H1 (cell line): ENCODE measurements around the gene POLR2C. TPM values are rescaled to one million over a fixed set of nuclear protein-coding genes. Genes with fewer than 3 reads are reported as not detected.

ENCODE experiments used
- CTCF ChIA-PET: fragments of 300-600 bp; sonication (Branson Sonifier 250); formaldehyde crosslinking; loops from one replicate; lab custom pipeline; 2021; ENCODE audit not compliant: partially characterized antibody; lab: Charles Lee
- POLR2A ChIA-PET: fragments of 300-600 bp; sonication (Branson Sonifier 250); formaldehyde crosslinking; loops from one replicate; lab custom pipeline; 2021; ENCODE audit warnings: inconsistent platforms; ENCODE audit not compliant: partially characterized antibody; lab: Charles Lee
- DNase-seq, 2 experiments: peaks; one replicate each; pipeline versions ENCODE4 v3.0.0 to v3.0.0-alpha.2; 2010 to 2022; ENCODE audit warnings: low spot score in 2 of 2, low read depth in 1 of 2, mixed read lengths in 1 of 2
- FAIRE-seq: peaks from 2 replicates; lab custom pipeline; 2011; peaks lifted over from hg19 to GRCh38; lab: Jason Lieb, UNC
- H2AFZ ChIP-seq: 2 replicates; pipeline ENCODE4 v1.8.1; 2012; ENCODE audit warnings: low read length, inconsistent platforms
- H2AK5ac ChIP-seq: 2 replicates; pipeline ENCODE4 v1.6.1; 2013; ENCODE audit warnings: low read depth, low read length
- H2BK120ac ChIP-seq: replicated peaks from 2 replicates; pipeline ENCODE3; 2013; ENCODE audit warnings: low read depth, low read length, inconsistent platforms
- H2BK12ac ChIP-seq: 2 replicates; pipeline ENCODE4 v1.6.1; 2013; ENCODE audit warnings: low read depth, low read length
- H2BK15ac ChIP-seq: 2 replicates; pipeline ENCODE4 v1.6.1; 2013; ENCODE audit warnings: low read length
- H2BK20ac ChIP-seq: 2 replicates; pipeline ENCODE4 v1.6.1; 2013; ENCODE audit warnings: low read length
- H2BK5ac ChIP-seq: 2 replicates; pipeline ENCODE4 v1.6.1; 2013; ENCODE audit warnings: low read depth, low read length
- H3K14ac ChIP-seq: 2 replicates; pipeline ENCODE4 v1.6.1; 2013; ENCODE audit warnings: inconsistent platforms; ENCODE audit not compliant: insufficient read length
- H3K18ac ChIP-seq: 2 replicates; pipeline ENCODE4 v1.6.1; 2013; ENCODE audit warnings: low read length; ENCODE audit errors: extremely low read depth
- H3K23ac ChIP-seq: 2 replicates; pipeline ENCODE4 v1.6.1; 2013; ENCODE audit warnings: inconsistent platforms; ENCODE audit not compliant: insufficient read length
- H3K23me2 ChIP-seq: 2 replicates; pipeline ENCODE4 v1.6.1; 2013; ENCODE audit warnings: low read depth, low read length
- H3K27ac ChIP-seq: 2 replicates; pipeline ENCODE4 v1.6.1; 2011; ENCODE audit warnings: low read depth, low read length, inconsistent platforms
- H3K27me3 ChIP-seq, 4 experiments: replicated peaks in 1 of 4; 1 replicate in 1 of 4; 2 replicates in 3 of 4; pipeline versions ENCODE4 v1.6.1 to v1.8.1; 2011 to 2013; ENCODE audit warnings: low read length in 3 of 4, mild to moderate bottlenecking in 3 of 4, inconsistent platforms in 2 of 4, mixed read lengths in 2 of 4, moderate library complexity in 1 of 4; ENCODE audit not compliant: control insufficient read depth in 3 of 4, insufficient read depth in 3 of 4; ENCODE audit errors: extremely low read depth in 1 of 4
- H3K36me3 ChIP-seq, 4 experiments: 2 replicates each; pipeline versions ENCODE4 v1.6.1 to v1.8.1; 2011 to 2013; ENCODE audit warnings: mild to moderate bottlenecking in 4 of 4, low read length in 3 of 4, moderate library complexity in 2 of 4, control low read depth in 1 of 4, inconsistent platforms in 1 of 4; ENCODE audit not compliant: insufficient read depth in 4 of 4, control insufficient read depth in 2 of 4
- H3K4ac ChIP-seq: replicated peaks from 2 replicates; pipeline ENCODE3; 2013; ENCODE audit warnings: low read length, low read depth, mixed read lengths, inconsistent platforms; ENCODE audit not compliant: insufficient read length
- H3K4me1 ChIP-seq, 4 experiments: replicated peaks in 1 of 4; 1 replicate in 1 of 4; 2 replicates in 3 of 4; pipeline versions ENCODE4 v1.6.1 to v1.8.1; 2011 to 2013; ENCODE audit warnings: low read length in 3 of 4, inconsistent platforms in 2 of 4, mixed read lengths in 1 of 4; ENCODE audit not compliant: insufficient read depth in 4 of 4, control insufficient read depth in 3 of 4
- H3K4me2 ChIP-seq, 2 experiments: 2 replicates each; pipeline versions ENCODE4 v1.6.1 to v1.8.1; 2011 to 2013; ENCODE audit warnings: low read depth in 2 of 2, low read length in 2 of 2, control low read depth in 1 of 2, inconsistent platforms in 1 of 2, mild to moderate bottlenecking in 1 of 2; ENCODE audit not compliant: insufficient read depth in 1 of 2
- H3K4me3 ChIP-seq, 4 experiments: fragments of 200-600, 300-600 bp in 1 of 4; sonication (generic), shearing (Covaris generic), sonication (Bioruptor Twin) in 1 of 4; 2 replicates each; pipeline versions ENCODE4 v1.5.1 to v1.8.1; 2011 to 2016; ENCODE audit warnings: low read length in 4 of 4, low read depth in 3 of 4, control low read depth in 2 of 4, inconsistent platforms in 2 of 4, mild to moderate bottlenecking in 2 of 4, mixed read lengths in 1 of 4, moderate library complexity in 1 of 4; ENCODE audit not compliant: insufficient read depth in 2 of 4; ENCODE audit errors: extremely low read depth in 1 of 4
- H3K56ac ChIP-seq: replicated peaks from 2 replicates; pipeline ENCODE3; 2013; ENCODE audit warnings: low read depth, mild to moderate bottlenecking, mixed read lengths, low read length, inconsistent platforms; ENCODE audit not compliant: insufficient read length
- H3K79me1 ChIP-seq: 2 replicates; pipeline ENCODE4 v1.6.1; 2013; ENCODE audit warnings: low read depth, low read length, control low read depth
- H3K79me2 ChIP-seq, 2 experiments: 2 replicates each; pipeline versions ENCODE4 v1.6.1 to v1.8.1; 2012 to 2013; ENCODE audit warnings: low read length in 2 of 2, mild to moderate bottlenecking in 2 of 2, inconsistent platforms in 1 of 2; ENCODE audit not compliant: insufficient read depth in 2 of 2, control insufficient read depth in 1 of 2
- H3K9ac ChIP-seq, 4 experiments: replicated peaks in 1 of 4; 1 replicate in 1 of 4; 2 replicates in 3 of 4; pipeline versions ENCODE4 v1.6.1 to v1.8.1; 2011 to 2013; ENCODE audit warnings: low read depth in 3 of 4, low read length in 3 of 4, control low read depth in 2 of 4, mild to moderate bottlenecking in 2 of 4, moderate library complexity in 2 of 4, inconsistent platforms in 1 of 4; ENCODE audit errors: extremely low read depth in 1 of 4
- H3K9me3 ChIP-seq, 2 experiments: 2 replicates each; pipeline versions ENCODE4 v1.6.1 to v1.8.1; 2012 to 2013; ENCODE audit warnings: mild to moderate bottlenecking in 2 of 2, moderate library complexity in 2 of 2, control low read depth in 1 of 2, inconsistent platforms in 1 of 2, low read depth in 1 of 2, low read length in 1 of 2, mixed read lengths in 1 of 2; ENCODE audit not compliant: insufficient read depth in 2 of 2
- H4K20me1 ChIP-seq, 2 experiments: replicated peaks in 1 of 2; 2 replicates each; pipeline versions ENCODE3 to v1.8.1; 2011 to 2013; ENCODE audit warnings: inconsistent platforms in 2 of 2, low read length in 2 of 2, mild to moderate bottlenecking in 1 of 2; ENCODE audit not compliant: insufficient read depth in 2 of 2, control insufficient read depth in 1 of 2
- H4K5ac ChIP-seq: 2 replicates; pipeline ENCODE4 v1.6.1; 2013; ENCODE audit warnings: low read length, low read depth, mixed read lengths, inconsistent platforms; ENCODE audit not compliant: insufficient read length
- H4K8ac ChIP-seq: 2 replicates; pipeline ENCODE4 v1.8.0; 2013; ENCODE audit warnings: mild to moderate bottlenecking, moderate library complexity, low read length, inconsistent platforms; ENCODE audit not compliant: insufficient read depth; ENCODE audit errors: extremely low read depth
- H4K91ac ChIP-seq: replicated peaks from 2 replicates; pipeline ENCODE3; 2013; ENCODE audit warnings: low read length, mixed read lengths, inconsistent platforms; ENCODE audit not compliant: insufficient read length
- CBX8 ChIP-seq: fragments of 300-800, 300-1000 bp; sonication (generic); IDR thresholded peaks from 2 replicates; pipeline ENCODE4 v1.7.1; 2016; ENCODE audit warnings: low read depth, low read length, borderline replicate concordance
- CEBPB ChIP-seq: IDR thresholded peaks from 2 replicates; pipeline ENCODE4 v1.6.1; 2012; ENCODE audit warnings: low read depth, low read length
- CHD1 ChIP-seq: IDR thresholded peaks from 2 replicates; pipeline ENCODE4 v1.6.1; 2012; ENCODE audit warnings: low read depth, low read length, improper control_type of control experiment
- CHD2 ChIP-seq: IDR thresholded peaks from 2 replicates; pipeline ENCODE4 v1.6.1; 2012; ENCODE audit warnings: low read length, improper control_type of control experiment
- EGR1 ChIP-seq: IDR thresholded peaks from 2 replicates; pipeline ENCODE4 v1.6.1; 2011; ENCODE audit warnings: low read depth, low read length, borderline replicate concordance
- EZH2 ChIP-seq: fragments of 200-600 bp; sonication (generic); IDR thresholded peaks from 2 replicates; pipeline ENCODE4 v1.7.1; 2012; ENCODE audit warnings: low read depth, mild to moderate bottlenecking, moderate library complexity, low read length, inconsistent platforms; ENCODE audit not compliant: severe bottlenecking
- GABPA ChIP-seq: IDR thresholded peaks from 2 replicates; pipeline ENCODE4 v1.6.1; 2011; ENCODE audit warnings: mild to moderate bottlenecking, low read length, moderate library complexity, borderline replicate concordance; ENCODE audit not compliant: insufficient read depth
- KDM4A ChIP-seq: IDR thresholded peaks from one replicate; pipeline ENCODE4 v1.7.1; 2012; ENCODE audit warnings: low read depth, mild to moderate bottlenecking, moderate library complexity, low read length, inconsistent platforms; ENCODE audit not compliant: severe bottlenecking
- POLR2AphosphoS5 ChIP-seq: IDR thresholded peaks from 2 replicates; pipeline ENCODE4 v1.6.1; 2011; ENCODE audit warnings: low read depth, low read length
- SAP30 ChIP-seq: fragments of 300-600 bp; sonication (generic); IDR thresholded peaks from 2 replicates; pipeline ENCODE4 v1.7.1; 2012; ENCODE audit warnings: low read length, moderate library complexity, mild to moderate bottlenecking, inconsistent platforms; ENCODE audit not compliant: insufficient read depth, insufficient replicate concordance
- WGBS, 2 experiments: shearing (Covaris generic) in 1 of 2; methylation state at CpG; one replicate each; pipeline versions ENCODE4 v1.1.6 to v1.1.7; 2013 to 2015; ENCODE audit warnings: low lambda C conversion rate in 2 of 2, mixed read lengths in 2 of 2, inconsistent platforms in 1 of 2, low coverage in 1 of 2, missing lambda C conversion rate in 1 of 2; ENCODE audit not compliant: insufficient replicate concordance in 2 of 2, insufficient coverage in 1 of 2, insufficient read length in 1 of 2; ENCODE audit errors: extremely low coverage in 1 of 2, missing lambda C conversion rate in 1 of 2; 5-methylcytosine and 5-hydroxymethylcytosine counted together
- polyA plus RNA-seq, 7 experiments: library from polyadenylated mRNA; depleted of rRNA in 3 of 7; stranded (reverse) in 5 of 7; unstranded in 2 of 7; fragments of >200 nt in 5 of 7; fragments of 200-250 nt in 2 of 7; gene quantifications; 1 replicate in 5 of 7; 2 replicates in 1 of 7; 4 replicates in 1 of 7; pipeline versions ENCODE4 v1.2.1 to v1.2.3, GENCODE V29; 2011 to 2013; ENCODE audit warnings: missing spikeins in 2 of 7, mixed read lengths in 2 of 7
- total RNA-seq: library from RNA; stranded (reverse); fragmentation: NEBNext Ultra II Directional; extraction: Animal tissue kit (Norgen Biotek cat#: 25700); gene quantifications from 2 replicates; pipeline ENCODE4 v1.2.1, GENCODE V29; 2021
- TF ChIP-seq, protein P1 (sequence below): IDR thresholded peaks from 2 replicates; pipeline ENCODE4 v1.6.1; 2012; ENCODE audit warnings: low read length, inconsistent platforms

Gene POLR2C
- total and polyA plus RNA-seq, 2 of the 8 experiments (the other 6 are each of a cell fraction or from before 2014, with no cell fraction given) = 72.5 to 132 TPM

GRCh38 chr16:57469046-57469445 lies 6.6 kb downstream of the POLR2C start:
- TF ChIP-seq CHD1 (no peak), CEBPB (no peak), KDM4A (no peak), GABPA (no peak), CBX8 (no peak), EZH2 (no peak), CHD2 (no peak), SAP30 (no peak), POLR2AphosphoS5 (no peak), EGR1 (no peak)
- TF ChIP-seq, protein P1, sequence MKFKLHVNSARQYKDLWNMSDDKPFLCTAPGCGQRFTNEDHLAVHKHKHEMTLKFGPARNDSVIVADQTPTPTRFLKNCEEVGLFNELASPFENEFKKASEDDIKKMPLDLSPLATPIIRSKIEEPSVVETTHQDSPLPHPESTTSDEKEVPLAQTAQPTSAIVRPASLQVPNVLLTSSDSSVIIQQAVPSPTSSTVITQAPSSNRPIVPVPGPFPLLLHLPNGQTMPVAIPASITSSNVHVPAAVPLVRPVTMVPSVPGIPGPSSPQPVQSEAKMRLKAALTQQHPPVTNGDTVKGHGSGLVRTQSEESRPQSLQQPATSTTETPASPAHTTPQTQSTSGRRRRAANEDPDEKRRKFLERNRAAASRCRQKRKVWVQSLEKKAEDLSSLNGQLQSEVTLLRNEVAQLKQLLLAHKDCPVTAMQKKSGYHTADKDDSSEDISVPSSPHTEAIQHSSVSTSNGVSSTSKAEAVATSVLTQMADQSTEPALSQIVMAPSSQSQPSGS = no peak
- 84% methylated on average over 11 of the region's 11 CpGs; no CpG with 5 or more reads in 1 of the 2 experiments for WGBS, 2 experiments
- Histone ChIP-seq H3K23me2 (no peaks in the 10 kb centered on the region), H2BK20ac (no peak overlapping the region), H3K9me3 (no peaks in the 10 kb centered on the region), H3K4me3 (no peak overlapping the region), H2BK12ac (no peak overlapping the region), H3K79me1 (peaks cover 5% of the 10 kb centered on the region; the same call in 1 of the 2 replicates), H3K9ac (no peak overlapping the region), H2AFZ (no peak overlapping the region), H4K8ac (no peak overlapping the region), H2BK15ac (no peak overlapping the region), H3K4me1 (peaks cover 5 to 24% (median 18%) of the 10 kb centered on the region in 4 experiments), H3K36me3 (peaks cover 17 to 69% (median 51%) of the 10 kb centered on the region in 4 experiments), H3K18ac (no peak overlapping the region), H2BK120ac (no peak overlapping the region), H3K23ac (no peak overlapping the region), H4K91ac (no peak overlapping the region), H3K56ac (no peak overlapping the region), H3K27ac (no peak overlapping the region), H4K20me1 (peaks cover 2 to 5% of the 10 kb centered on the region in 2 experiments), H4K5ac (no peak overlapping the region), H3K27me3 (no peaks in the 10 kb centered on the region), H3K79me2 (peaks cover 0 to 14% of the 10 kb centered on the region in 2 experiments; a peak in 2 of 4 replicates), H2AK5ac (no peak overlapping the region), H2BK5ac (no peak overlapping the region), H3K4ac (no peak overlapping the region), H3K14ac (no peak overlapping the region), H3K4me2 (no peak overlapping the region)
- DNase-seq (no peak), FAIRE-seq (no peak)
- ChIA-PET CTCF (no interaction called here), POLR2A (interaction anchor here (0.7 kb wide), 1 partner anchor 21 kb away, joined by 3 read pairs; no protein-coding TSS in a partner anchor)
